A204.1 (cell line): ENCODE measurements around the gene ZNF682.
"Not testable (repeated sequence)": the region's sequence is repeated elsewhere in the genome, so short reads cannot be mapped to it uniquely, and the experiment has no call there.

Experiments used
- FAIRE-seq: peaks from 2 replicates; lab custom pipeline; 2012; peaks lifted over from hg19 to GRCh38; lab: Jason Lieb, UNC

Gene ZNF682

DNA sequence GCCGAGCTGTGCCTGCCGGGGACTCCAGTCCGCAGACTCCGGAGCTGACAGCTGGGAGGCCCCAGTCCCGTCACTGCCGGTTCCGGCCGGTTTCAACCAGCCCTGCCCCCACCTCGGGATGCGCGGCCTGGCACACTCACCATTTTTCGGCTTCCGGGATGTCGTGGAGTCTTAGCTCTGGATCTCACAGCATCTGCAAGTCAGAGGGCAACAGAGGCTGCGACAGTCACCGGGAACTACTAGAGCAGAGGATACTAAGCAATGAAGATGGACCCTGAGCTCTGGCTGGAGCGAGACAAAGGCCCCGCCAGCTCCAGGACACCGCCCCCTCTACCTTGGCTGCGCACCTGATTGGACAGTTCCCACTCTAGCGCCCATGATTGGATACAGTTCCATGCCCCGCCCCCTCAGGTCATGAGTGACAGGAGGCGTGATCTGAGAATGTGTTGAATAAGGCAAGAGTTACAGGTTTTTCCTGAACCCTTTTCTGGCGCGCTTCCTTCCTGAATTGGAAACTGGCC is at the start of gene ZNF682:
TSS of gene ZNF682 (minus strand) at position 303 of the 521 bp plus-strand sequence. CDS start at position 143, 160 bp downstream.
- peak; percentile 51 for FAIRE-seq

DNA sequence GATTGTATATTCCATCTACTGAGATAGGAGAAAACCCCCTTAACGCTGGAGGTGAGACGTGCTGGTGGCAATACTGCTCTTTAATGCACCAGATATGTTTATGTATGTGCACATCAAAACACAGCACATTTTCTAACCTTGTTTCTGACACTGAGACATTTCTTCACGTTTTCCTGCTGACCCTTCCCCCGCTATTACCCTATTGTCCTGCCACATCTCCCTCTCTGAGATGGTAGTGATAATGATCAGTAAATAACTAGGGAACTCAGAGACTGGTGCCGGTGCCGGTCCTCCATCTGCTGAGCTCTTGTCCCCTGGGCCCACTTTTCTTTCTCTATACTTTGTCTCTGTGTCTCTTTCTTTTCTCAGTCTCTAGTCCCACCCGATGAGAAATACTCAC is 43.6 kb upstream of the ZNF682 start:
- FAIRE-seq, result not testable (repeated sequence)

DNA sequence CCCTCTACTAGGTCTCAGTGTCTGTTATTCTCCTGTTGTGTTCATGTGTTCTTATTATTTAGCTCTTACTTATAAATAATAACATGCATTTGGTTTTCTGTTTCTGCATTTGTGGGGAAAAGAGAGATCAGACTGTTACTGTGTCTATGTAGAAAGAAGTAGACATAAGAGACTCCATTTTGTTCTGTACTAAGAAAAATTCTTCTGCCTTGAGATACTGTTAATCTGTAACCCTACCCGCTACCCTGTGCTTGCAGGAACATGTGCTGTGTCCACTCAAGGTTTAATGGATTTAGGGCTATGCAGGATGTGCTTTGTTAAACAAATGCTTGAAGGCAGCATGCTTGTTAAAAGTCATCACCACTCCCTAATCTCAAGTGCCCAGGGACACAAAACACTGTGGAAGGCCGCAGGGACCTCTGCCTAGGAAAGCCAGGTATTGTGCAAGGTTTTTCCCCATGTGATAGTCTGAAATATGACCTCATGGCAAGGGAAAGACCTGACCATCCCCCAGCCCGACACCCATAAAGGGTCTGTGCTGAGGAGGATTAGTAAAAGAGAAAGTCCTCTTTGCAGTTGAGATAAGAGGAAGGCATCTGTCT is 43.0 kb upstream of the ZNF682 start:
- FAIRE-seq, result not testable (repeated sequence)

DNA sequence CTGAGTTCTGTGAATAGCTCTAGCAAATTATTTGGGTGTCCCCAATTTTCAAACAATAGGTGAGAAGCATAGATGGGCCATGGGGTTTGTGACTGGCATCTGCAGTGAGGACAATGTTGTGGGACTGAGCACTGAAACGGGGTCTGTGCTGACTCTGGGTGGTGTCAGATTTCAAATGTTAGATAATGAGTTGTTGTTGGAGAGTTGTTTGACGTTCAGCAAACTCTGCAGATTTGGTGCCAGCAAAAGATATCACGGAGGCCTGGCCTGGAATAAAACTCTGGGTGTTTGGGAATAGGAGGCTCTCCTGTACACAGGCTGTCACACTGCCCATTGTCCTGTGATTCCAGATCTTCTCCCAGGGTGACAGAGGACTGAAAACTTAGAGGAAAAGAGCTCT is 41.4 kb upstream of the ZNF682 start:
- no peak for FAIRE-seq

DNA sequence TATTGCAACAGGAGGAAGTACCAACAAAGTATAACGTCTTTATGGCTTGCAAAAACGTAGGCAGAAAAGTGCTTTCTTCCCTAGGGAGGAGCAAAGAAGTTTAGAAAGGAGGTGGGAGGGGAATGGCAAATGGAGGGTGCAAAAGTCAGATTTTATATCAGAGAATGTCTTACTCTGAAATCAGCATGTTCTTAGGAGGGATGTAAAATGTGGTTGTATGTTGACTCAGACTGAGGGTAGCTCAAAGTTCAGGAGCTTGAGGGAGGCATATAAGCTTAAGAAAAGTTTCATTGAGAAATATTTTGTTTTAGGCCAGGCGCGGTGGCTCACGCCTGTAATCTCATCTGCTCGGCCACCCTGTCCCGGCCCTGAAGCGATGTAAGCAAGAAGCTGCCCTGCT is 40.2 kb upstream of the ZNF682 start:
- FAIRE-seq, result no peak

DNA sequence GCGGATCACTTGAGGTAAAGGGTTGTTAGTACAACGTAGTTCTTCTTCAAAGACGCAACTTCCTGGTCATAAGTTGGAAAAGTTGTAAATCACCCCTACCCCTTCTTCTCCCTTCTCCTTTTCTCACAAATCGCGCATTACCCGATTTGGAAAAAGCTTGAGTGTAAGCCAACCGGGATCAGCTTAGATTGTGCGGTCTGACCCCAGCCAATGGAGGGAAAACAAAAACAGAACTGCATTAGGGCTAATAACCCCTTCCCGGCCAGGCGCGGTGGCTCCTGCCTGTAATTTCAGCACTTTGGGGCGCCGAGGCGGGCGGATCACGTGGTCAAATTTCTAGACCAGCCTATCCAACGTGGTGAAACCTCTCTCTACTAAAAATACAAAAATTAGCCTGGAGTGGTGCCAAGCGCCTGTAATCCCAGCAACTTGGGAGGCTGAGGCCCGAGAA is 39.3 kb upstream of the ZNF682 start:
- FAIRE-seq, result no peak

DNA sequence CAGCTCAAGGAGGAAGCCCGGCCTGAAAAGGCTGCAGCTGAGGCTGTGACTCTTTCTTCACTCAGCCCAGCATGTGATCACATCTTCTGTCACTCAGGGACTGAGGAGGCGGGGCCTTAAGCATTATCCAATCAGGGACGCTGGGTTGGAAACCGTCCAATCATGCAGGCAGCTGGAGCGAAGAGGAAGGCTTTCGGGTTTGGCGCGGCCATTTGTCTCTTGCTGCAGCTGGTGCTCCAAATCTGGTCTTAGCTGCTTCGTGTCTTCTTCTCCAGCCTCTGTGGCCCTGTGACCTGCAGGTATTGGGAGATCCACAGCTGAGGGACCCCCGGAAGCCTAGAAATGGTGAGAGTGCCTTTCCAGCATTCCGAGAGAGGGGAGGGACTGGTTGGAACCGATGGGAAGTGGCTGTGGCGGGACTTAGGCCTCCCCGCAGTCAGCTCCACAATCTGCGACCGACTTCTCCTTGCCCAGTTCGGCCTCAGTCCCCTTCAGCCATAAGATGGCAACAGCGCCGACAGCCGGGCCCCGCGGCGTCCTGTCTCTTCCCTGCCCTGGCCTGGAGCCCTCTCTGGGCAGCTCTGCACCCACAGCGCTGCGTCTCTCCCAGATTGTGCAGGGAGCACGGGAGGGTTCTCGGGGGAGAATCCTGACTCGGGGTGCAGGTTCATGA is 38.6 kb upstream of the ZNF682 start, which contains the start of gene ZNF90:
TSS of gene ZNF90 (plus strand) at position 210 of the 673 bp plus-strand sequence. CDS start at position 343, 133 bp downstream.
- no peak for FAIRE-seq

DNA sequence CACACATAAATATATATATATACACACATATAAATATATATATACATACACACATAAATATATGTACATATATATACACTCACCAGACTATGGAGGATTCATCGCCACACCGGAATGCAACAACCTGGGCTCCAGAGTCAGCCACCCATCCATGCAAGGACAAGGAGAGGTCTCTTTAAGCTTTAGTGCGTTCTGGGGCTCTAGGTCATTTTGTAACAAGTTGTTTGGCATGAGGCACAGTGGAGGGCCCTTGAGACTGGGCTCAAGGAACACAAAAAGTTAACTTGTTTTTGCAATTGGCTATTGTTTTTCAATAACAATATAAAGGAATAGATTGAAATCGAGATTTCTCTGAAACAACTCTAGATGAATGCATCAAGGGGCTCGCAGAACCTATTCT is 33.6 kb upstream of the ZNF682 start:
- FAIRE-seq, result no peak

DNA sequence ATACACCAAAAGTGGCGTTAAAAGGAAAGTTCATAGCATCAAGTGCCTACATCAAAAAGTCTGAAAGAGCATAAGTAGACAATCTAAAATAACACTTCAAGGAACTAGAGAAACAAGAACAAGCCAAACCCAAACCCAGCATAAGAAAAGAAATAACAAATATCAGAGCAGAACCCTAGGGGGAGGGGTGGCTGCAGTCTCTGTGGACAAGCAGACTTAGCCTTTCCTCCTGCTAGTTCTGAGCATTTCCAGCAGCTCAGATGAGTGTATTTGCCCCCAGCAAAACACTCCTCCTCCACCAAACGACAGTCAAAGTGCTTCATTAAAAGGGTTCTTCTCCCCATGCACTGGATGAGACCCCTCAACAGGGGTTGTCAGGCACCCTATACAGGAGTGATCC is 31.4 kb upstream of the ZNF682 start:
- FAIRE-seq, result no peak

DNA sequence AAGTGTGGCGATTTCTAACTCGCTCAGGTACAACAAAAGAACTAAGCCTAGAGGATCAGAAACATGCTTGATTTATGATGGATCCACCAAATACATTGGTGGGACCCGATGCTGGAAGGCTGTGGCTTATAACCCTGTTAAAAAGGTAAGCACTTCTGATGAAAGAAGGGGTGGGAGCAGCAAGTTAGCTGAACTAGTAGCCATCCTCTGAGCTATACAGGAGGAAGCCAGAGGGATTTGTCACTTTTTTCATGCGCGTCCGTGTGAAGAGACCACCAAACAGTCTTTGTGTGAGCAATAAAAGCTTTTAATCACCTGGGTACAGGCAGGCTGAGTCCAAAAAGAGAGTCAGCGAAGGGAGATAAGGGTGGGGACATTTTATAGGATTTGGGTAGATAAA is 29.3 kb upstream of the ZNF682 start:
- not testable (repeated sequence) for FAIRE-seq

DNA sequence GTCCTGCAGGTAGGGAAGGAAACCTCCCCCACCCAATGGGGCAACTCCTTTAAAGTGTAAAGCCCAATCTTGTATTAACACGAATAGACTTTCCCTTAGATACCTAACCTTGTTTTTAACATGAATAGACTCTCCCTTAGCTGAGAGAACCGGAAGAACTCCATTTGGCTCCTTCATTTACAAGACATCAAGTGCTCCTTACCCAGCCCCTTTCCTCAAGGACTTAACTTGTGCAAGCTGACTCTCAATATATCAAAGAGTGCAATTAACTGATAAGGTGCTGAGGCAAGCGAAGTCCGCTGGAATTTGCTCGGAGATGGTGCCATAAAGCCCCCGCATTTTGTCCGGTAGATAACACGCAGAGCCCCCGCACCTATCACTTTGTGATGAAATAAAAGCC is 28.6 kb upstream of the ZNF682 start:
- no peak for FAIRE-seq

DNA sequence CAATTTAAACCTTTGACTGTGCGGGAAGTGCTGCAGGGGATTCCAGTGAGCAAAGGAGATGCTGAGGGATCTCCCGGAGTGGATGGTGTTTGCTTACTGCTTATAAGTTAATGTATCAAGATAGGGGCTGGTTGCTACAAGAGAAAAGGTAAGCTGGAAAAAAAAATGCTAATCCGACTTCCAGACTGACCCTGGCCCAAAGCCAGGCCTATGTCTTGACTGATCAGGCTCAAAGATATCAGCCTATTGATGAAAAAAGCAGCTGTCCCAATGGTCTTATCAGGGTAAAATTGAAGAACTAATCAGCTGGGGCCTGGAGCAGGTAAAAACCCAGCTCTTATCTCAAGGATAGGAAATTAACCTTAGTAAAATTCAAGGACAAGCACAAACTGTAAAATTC is 27.6 kb upstream of the ZNF682 start:
- FAIRE-seq, result no peak

DNA sequence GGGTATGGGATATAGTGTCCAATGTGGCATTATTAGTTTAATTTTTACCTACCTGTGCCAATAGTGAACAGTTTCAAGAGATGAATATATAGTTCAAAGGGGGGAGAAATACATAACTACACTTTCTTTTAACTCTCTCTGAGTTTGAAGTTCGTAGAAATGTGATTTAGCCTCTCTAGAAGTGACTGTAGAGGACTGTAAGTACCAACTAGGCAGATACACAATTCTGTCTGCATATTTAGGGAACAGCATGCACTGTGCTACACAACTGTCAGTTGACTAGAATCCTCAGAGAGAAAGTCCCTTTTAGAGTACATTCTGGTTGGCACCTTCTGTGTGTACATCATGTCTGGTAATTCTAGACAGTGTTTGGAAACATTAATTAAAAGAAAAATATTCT is 21.0 kb upstream of the ZNF682 start:
- FAIRE-seq, result no peak

DNA sequence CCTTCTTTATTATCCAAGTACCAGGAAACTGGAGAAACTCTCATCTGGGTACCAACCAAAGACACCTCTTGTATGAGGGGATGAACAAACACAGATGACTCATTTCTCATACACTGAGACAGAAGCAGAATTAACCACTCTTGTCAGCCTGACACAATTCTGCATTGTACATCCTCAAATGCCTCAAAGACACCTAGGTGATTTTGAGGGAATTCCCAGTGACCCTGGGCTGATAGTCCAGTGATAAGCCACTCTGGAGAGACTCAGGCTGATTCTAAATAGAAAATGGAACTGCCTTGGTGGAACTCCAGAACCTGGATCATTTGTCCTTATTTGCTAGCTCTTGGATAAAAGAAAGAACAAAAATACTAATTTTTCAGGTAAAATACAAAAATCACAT is 19.4 kb upstream of the ZNF682 start:
- FAIRE-seq, result not testable (repeated sequence)

DNA sequence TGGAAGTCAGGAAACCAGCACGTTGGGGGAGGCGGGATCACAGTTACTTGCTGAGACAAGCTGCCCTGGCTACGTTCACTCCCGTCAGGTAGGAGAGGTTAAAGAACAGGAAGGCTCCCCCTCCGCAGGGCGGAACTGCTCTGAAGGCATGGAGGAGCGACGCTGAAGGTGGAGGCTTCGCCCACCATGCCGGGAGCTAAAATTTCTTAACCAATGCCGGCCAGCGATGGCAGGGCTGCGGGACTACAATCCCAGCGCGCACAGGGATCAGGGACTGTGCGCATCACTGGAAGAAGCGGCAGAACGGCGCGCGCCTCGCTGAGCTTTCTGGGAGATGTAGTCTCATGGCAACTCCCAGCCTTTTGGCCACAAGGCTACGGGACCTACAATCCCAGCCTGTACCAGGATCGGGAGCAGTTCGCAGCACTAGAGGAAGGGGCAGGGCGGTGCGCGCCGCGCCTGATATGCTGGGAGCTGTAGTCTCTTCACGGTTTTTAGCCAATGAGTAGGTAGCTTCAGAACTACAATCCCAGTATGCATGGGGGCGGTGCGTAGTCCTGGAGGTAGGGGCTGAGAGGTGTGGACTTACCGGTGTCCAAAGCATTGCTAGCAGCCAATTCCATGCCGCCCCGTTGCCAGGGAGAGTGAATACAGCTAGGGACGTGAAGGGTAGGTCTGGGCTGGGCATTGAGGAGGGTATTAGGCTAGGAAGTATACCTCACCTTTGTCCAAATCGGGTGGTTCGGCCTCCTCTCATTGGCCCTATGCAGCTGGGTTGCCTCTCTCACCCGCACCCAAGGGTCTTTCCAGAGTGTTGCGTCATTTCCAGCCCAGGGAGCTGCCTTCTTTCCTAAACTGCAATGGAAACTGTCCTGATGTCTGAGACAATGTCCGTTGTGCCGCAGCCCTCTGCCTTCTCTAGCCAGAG is 12.8 kb upstream of the ZNF682 start:
- FAIRE-seq, result peak; percentile 48

DNA sequence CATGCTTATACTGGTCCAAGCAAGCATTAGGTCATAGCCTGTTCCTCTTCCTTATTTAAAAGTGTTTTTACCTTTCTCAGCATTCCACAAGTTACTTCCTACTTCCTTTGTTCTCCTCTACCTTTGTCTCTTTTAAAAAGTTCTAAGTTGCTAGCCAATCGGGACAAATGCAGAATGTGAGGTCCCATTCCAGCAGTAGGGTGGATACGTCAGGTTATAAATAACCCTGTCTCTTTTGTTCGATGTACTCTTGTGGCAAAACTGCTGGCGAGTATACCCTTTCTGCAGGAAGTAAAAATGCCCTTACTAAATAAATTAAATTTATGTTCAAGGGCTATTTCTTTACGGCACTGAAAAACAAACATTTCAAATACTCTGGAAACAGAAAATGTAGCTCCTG is 6.4 kb upstream of the ZNF682 start:
- not testable (repeated sequence) for FAIRE-seq

DNA sequence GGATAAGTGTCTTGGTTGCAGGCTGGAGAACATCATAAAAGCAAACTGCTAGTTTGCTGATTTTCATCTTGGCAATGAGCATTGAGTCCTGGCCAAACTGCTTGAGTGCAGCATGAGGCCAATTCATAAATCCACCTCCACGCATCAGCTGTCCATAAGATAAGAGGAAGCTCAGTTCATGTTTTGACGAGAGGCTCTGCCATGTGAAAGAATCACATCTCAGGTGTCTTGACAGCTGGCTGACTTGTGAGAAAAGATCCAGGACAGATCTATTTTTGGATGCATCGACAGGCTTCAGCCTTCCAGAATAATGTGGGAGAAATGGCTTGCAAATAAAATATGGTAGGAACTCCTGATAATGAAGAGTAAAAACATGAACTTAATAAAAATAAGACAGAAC is 5.4 kb upstream of the ZNF682 start:
- FAIRE-seq, result no peak

DNA sequence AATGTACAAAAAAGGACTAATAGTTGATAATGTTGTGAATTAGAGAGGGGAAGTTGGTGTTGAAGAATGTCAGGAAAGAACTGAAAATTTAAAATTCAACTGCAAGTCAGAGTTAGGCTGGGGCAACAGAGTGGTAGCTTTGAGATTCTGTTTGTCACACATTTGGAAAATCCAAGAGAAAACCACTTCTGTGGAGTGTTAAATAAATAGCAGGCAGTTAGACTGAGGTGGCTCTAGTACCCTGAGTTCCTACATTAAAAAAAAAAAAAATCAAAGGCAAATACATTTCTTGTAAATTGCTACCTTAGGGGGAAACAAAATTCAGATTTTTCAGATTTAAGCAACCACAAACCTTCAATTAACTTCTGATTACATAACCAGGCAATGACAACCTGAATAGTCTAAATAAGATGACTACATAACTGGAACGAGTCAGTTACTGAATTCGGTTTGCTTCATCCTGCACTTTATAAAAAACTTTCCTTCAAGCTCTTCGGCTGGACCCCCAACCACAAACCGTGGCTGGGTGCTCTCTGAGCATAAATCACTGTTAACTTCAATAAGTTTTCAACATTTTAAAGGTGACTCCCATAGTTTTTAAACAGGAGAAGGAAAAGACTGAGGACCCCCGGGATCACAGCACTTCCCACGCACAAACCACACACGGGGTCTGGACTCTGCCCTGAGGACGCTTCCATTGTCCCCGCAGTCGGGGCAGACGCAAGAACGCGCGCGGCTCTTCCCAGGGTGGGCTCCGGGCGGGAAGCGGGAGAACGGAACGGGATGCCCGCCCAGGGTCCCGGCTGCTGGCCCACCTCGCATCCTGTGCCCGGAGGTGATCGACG is 725 bp downstream of the ZNF682 start:
- FAIRE-seq, result no peak

DNA sequence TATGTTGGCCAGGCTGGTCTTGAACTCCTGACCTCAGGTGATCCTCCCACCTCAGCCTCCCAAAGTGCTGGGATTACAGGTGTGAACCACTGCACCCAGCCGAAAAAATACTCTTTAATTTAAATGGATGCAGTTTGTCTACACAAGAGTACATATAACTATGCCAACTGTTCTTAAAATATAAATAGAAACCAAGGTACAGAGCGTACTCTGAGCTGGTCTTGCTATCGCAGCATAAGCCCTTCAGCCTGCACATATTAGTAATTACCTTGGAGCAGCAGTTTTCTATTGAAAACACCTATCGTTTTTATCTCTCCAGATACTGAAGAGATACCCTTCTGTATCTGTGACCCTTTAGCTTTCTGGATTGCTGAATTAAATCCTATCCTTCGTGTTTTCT is 3.4 kb downstream of the ZNF682 start:
- FAIRE-seq, result no peak

DNA sequence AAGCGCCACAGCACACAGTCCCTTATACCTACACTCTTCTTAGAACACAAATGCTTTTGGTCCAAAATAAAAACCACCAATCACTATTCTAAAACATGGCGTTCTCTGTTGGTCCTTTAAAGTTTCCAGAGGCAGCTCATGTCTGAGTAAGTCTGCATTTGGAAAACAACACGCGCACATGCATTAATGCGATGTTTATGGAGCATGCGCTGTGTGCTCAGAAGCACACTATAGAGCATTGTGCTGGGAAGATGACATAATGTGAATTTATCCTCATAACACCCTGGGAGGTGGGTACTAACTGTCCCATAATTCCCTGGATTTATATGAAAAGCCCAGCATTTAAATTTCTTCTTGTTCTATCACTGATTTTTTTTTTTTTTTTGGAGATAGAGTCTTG is 10.7 kb downstream of the ZNF682 start:
- FAIRE-seq, result no peak

DNA sequence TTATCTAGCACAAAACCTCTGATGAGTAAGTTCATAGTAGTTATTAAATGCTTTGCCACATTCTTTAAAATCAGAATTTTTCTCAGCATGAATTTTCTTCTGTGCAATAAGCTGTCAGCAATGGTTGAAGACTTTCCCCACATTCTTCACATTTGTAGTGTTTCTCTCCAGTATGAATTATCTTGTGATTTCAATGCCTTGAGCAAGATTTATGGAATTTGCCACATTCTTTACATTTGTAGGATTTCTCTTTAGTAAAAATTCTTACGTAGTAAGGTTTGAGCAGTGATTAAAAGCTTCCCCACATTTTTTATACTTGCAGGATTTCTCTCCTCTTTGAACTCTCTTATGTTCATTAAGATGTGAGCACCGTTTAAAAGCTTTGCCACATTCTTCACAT is 33.6 kb downstream of the ZNF682 start:
- FAIRE-seq, result no peak
